ENCODE results near the gene SKIL. TPM values are rescaled to one million over a fixed set of nuclear protein-coding genes. Genes with fewer than 3 reads are reported as not detected.

Gene SKIL
- total RNA-seq, 4 donors from 2014 or later, result 44.1 to 75.4 (median 58.9) TPM

GRCh38 chr3:170431054-170431453 is 73.5 kb downstream of the SKIL start:
- Histone ChIP-seq H3K27ac (no peak overlapping the region), H3K27me3 (no peaks in the 10 kb centered on the region), H3K4me1 (no peaks in the 10 kb centered on the region), H3K4me3 (replicated peaks in 1 of 3) (no peak overlapping the region), H3K9me3 (no peaks in the 10 kb centered on the region), H3K36me3 (no peaks in the 10 kb centered on the region)
- intact Hi-C loops (cut with DNase I), result no loop called here
- 95 to 97% methylated on average over 3 of the region's 3 CpGs for WGBS, 2 donors
- no peak for DNase-seq
- TF ChIP-seq, protein P1, sequence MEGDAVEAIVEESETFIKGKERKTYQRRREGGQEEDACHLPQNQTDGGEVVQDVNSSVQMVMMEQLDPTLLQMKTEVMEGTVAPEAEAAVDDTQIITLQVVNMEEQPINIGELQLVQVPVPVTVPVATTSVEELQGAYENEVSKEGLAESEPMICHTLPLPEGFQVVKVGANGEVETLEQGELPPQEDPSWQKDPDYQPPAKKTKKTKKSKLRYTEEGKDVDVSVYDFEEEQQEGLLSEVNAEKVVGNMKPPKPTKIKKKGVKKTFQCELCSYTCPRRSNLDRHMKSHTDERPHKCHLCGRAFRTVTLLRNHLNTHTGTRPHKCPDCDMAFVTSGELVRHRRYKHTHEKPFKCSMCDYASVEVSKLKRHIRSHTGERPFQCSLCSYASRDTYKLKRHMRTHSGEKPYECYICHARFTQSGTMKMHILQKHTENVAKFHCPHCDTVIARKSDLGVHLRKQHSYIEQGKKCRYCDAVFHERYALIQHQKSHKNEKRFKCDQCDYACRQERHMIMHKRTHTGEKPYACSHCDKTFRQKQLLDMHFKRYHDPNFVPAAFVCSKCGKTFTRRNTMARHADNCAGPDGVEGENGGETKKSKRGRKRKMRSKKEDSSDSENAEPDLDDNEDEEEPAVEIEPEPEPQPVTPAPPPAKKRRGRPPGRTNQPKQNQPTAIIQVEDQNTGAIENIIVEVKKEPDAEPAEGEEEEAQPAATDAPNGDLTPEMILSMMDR (IDR thresholded peaks at IDR 0.05), result no peak
- TF ChIP-seq POLR2A (IDR thresholded peaks at IDR 0.05), result no peak

DNA sequence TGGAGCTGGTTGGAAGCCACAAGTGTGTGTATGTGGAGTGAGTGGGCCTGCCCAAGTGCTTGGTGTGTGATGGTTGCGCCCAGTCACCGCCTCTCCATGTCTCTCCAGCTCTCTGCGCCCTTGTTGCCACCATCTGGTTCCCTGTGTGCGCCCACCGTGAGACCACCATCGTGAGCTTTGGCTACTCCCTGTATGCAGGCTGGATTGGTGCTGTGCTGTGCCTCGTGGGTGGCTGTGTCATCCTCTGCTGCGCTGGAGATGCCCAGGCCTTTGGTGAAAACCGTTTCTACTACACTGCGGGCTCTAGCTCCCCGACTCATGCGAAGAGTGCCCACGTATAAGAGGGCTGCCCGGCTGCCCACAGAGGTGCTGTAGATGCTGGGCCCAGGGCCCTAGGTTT is 74.9 kb downstream of the SKIL start:
- H3K36me3 ChIP-seq, result no peaks in the 10 kb centered on the region
- no peaks in the 10 kb centered on the region for H3K27me3 ChIP-seq
- no peak overlapping the region for H3K27ac ChIP-seq
- TF ChIP-seq, protein P1 (IDR thresholded peaks at IDR 0.05), result no peak
- no peak for TF ChIP-seq POLR2A (IDR thresholded peaks at IDR 0.05)
- H3K4me3 ChIP-seq (replicated peaks in 1 of 3), result no peak overlapping the region
- DNase-seq, result no peak
- no peaks in the 10 kb centered on the region for H3K9me3 ChIP-seq
- WGBS, 2 donors, result 95 to 97% methylated on average over 11 to 14 of the region's 14 CpGs
- intact Hi-C loops (cut with DNase I), result no loop called here
- no peaks in the 10 kb centered on the region for H3K4me1 ChIP-seq

DNA sequence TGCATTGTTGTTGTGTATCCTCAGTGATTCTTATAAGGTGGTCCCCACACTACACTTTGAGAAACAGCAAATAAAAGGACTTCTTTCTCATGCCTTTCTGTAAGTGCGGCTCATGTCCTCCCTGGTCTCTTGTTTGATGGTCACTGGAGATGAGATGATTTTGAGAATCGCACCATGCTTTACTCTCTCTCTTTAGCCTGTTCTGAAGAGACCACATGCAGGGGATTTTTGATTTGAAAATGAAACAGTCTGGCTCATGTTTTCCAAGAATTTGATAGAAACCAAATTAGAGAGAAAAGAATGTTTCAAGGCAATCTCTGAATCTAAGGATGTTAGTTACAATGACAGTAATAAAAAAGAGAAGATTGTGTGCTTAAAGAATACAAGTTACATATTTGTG is 79.2 kb downstream of the SKIL start:
- H3K4me1 ChIP-seq, result no peaks in the 10 kb centered on the region
- WGBS, 2 donors, result 93 to 97% methylated on average over 2 of the region's 2 CpGs
- H3K27me3 ChIP-seq, result no peaks in the 10 kb centered on the region
- H3K9me3 ChIP-seq, result no peaks in the 10 kb centered on the region
- TF ChIP-seq, protein P1 (IDR thresholded peaks at IDR 0.05), result no peak
- no peak for TF ChIP-seq POLR2A (IDR thresholded peaks at IDR 0.05)
- H3K27ac ChIP-seq, result no peak overlapping the region
- intact Hi-C loops (cut with DNase I), result no loop called here
- no peaks in the 10 kb centered on the region for H3K36me3 ChIP-seq
- DNase-seq, result no peak
- no peak overlapping the region for H3K4me3 ChIP-seq (replicated peaks in 1 of 3)

DNA sequence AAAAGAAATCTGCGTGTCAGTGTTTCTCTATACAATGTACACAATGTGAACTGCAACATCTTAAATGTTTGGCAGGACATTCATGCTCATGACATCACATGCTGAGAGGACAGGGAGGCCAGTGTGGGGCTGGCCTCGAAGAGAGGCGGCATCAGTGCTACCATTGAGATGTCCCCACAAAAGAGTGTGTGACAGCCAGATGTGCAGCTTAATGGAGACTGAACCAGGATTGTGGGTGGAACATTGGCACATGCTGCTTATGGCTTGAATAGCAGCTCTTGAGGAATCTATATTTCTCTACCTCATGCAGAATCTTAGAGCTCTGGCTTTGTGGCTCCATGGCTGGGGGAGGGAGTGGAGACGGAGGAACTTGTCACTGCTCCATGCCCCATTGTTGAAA is 79.7 kb downstream of the SKIL start:
- no peaks in the 10 kb centered on the region for H3K9me3 ChIP-seq
- H3K27ac ChIP-seq, result no peak overlapping the region
- no peak overlapping the region for H3K4me3 ChIP-seq (replicated peaks in 1 of 3)
- no peak for DNase-seq
- 85 to 88% methylated on average over 4 of the region's 4 CpGs for WGBS, 2 donors
- no peaks in the 10 kb centered on the region for H3K27me3 ChIP-seq
- no peaks in the 10 kb centered on the region for H3K4me1 ChIP-seq
- intact Hi-C loops (cut with DNase I), result no loop called here
- TF ChIP-seq POLR2A (IDR thresholded peaks at IDR 0.05), result no peak
- TF ChIP-seq, protein P1 (IDR thresholded peaks at IDR 0.05), result no peak
- H3K36me3 ChIP-seq, result no peaks in the 10 kb centered on the region

GRCh38 chr3:170437696-170438407 is 80.3 kb downstream of the SKIL start:
- 77 to 80% methylated on average over 10 of the region's 10 CpGs for WGBS, 2 donors
- no peaks in the 10 kb centered on the region for H3K27me3 ChIP-seq
- no peak overlapping the region for H3K4me3 ChIP-seq (replicated peaks in 1 of 3)
- H3K27ac ChIP-seq, result no peak overlapping the region
- no peak for DNase-seq
- no peak for TF ChIP-seq POLR2A (IDR thresholded peaks at IDR 0.05)
- TF ChIP-seq, protein P1 (IDR thresholded peaks at IDR 0.05), result no peak
- H3K9me3 ChIP-seq, result no peaks in the 10 kb centered on the region
- intact Hi-C loops (cut with DNase I), result no loop called here
- no peaks in the 10 kb centered on the region for H3K36me3 ChIP-seq
- no peaks in the 10 kb centered on the region for H3K4me1 ChIP-seq

Measured in thyroid gland (tissue), 4 donors.